RWPE2 (cell line): Measurements from ENCODE around the gene BOD1L1.

Experiments used
- ATAC-seq: fragments of 200-7000 bp; cut with Tn5 transposase; 3 replicates; pipeline ENCODE4 v1.9.1; 2021; ENCODE audit warnings: low read depth
- DNase-seq: peaks from one replicate; pipeline ENCODE4 v3.0.0-alpha.2; 2020; ENCODE audit warnings: low spot score
- H3K27ac ChIP-seq: fragments of 450-650 bp; 2 replicates; pipeline ENCODE4 v1.5.1; 2017; ENCODE audit warnings: mild to moderate bottlenecking; ENCODE audit not compliant: poor library complexity, severe bottlenecking
- H3K27me3 ChIP-seq: fragments of 250-450 bp; sonication (Bioruptor Pico); 2 replicates; pipeline ENCODE4 v1.5.1; 2021; ENCODE audit warnings: mild to moderate bottlenecking, moderate library complexity; ENCODE audit not compliant: insufficient read depth, poor library complexity, severe bottlenecking
- H3K36me3 ChIP-seq: fragments of 250-450 bp; sonication (Bioruptor Pico); 2 replicates; pipeline ENCODE4 v1.5.1; 2020; ENCODE audit warnings: low read depth, mild to moderate bottlenecking, moderate library complexity
- H3K4me1 ChIP-seq: fragments of 250-450 bp; sonication (Bioruptor Pico); 2 replicates; pipeline ENCODE4 v1.5.1; 2021; ENCODE audit warnings: mild to moderate bottlenecking, moderate library complexity; ENCODE audit not compliant: insufficient read depth, poor library complexity, severe bottlenecking
- H3K4me3 ChIP-seq: fragments of 250-450 bp; sonication (Bioruptor Pico); 2 replicates; pipeline ENCODE4 v1.5.1; 2021; ENCODE audit warnings: mild to moderate bottlenecking, moderate library complexity; ENCODE audit not compliant: severe bottlenecking
- H3K9me3 ChIP-seq: fragments of 250-450 bp; sonication (Bioruptor Pico); 2 replicates; pipeline ENCODE4 v1.5.1; 2021; ENCODE audit warnings: mild to moderate bottlenecking, moderate library complexity; ENCODE audit not compliant: severe bottlenecking
- CTCF ChIP-seq: fragments of 450-650 bp; IDR thresholded peaks from one replicate; pipeline ENCODE4 v1.5.1; 2017; ENCODE audit warnings: mild to moderate bottlenecking, moderate library complexity; ENCODE audit not compliant: poor library complexity, severe bottlenecking

Gene BOD1L1

GRCh38 chr4:13612569-13612968 lies 15.0 kb downstream of the BOD1L1 start:
- no peak overlapping the region for H3K4me3 ChIP-seq
- no peak overlapping the region for H3K27ac ChIP-seq

DNA sequence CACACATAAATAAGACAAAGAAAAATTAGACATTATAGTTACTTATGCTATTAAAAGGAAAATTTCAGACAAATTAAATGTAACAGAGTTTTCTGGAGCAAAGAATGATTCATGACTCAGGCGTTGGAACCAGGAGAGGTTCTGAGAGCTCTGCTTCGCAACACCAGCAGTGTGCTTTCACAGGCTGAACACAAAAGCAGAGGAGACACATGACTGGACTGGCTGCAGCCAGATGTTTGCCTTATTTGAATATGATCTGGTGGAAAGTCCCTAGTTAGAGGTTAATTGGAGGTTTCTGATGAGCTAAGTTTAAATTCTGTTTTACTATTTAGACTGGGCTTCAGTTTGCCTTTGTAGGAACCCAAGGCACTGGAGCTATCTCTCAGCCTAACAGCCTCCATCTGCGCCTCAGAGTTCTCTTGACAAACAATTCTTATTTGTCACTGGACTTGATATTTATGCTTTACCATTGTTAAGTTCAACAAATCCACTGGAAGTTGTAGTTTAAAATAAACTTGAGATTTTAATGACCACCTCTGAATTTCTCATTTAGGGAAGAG lies 16.2 kb downstream of the BOD1L1 start:
- Histone ChIP-seq H3K9me3 (no peaks in the 10 kb centered on the region), H3K36me3 (peaks cover 100% of the 10 kb centered on the region), H3K4me1 (no peaks in the 10 kb centered on the region), H3K27ac (no peak overlapping the region), H3K4me3 (no peak overlapping the region), H3K27me3 (no peaks in the 10 kb centered on the region)
- DNase-seq = no peak
- no peak for ATAC-seq
- TF ChIP-seq CTCF = no peak

More at GRCh38 chr4:13612569-13612968, 15.0 kb downstream of the BOD1L1 start:
- no peak for DNase-seq
- TF ChIP-seq CTCF = no peak
- H3K36me3 ChIP-seq = peaks cover 97% of the 10 kb centered on the region
- H3K27me3 ChIP-seq = no peaks in the 10 kb centered on the region
- no peak for ATAC-seq
- H3K9me3 ChIP-seq = no peaks in the 10 kb centered on the region
- no peaks in the 10 kb centered on the region for H3K4me1 ChIP-seq

- DNase-seq = no peak
- no peak for ATAC-seq
- Histone ChIP-seq H3K36me3 (peaks cover 80% of the 10 kb centered on the region), H3K9me3 (no peaks in the 10 kb centered on the region), H3K4me3 (no peak overlapping the region), H3K27ac (no peak overlapping the region), H3K27me3 (no peaks in the 10 kb centered on the region), H3K4me1 (no peaks in the 10 kb centered on the region)
- no peak for TF ChIP-seq CTCF
Measured at GRCh38 chr4:13605330-13605729, 22.2 kb downstream of the BOD1L1 start.

DNA sequence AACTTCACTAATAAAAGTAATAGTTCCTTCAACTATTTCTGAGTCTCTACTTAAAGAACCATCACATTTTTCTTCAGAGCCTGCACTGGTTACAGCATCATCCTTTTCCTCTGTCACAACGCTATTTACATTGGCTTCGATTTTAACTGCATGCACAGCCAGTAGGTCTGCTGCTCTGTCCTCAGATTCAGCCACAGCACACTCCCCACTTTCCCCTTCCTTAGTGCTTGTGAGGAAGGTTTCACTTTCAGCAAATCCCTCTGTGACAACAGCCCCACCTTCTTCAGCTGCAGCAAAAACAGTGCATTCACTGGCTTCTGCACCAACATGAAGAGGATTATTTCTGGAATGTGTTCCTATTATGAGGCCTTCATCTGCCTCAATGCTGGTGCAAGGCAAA lies 25.7 kb downstream of the BOD1L1 start:
- H3K4me1 ChIP-seq = no peaks in the 10 kb centered on the region
- no peak for DNase-seq

More for the DNA sequence above, 25.7 kb downstream of the BOD1L1 start:
- Histone ChIP-seq H3K27me3 (no peaks in the 10 kb centered on the region), H3K27ac (no peak overlapping the region), H3K36me3 (peaks cover 67% of the 10 kb centered on the region), H3K9me3 (no peaks in the 10 kb centered on the region), H3K4me3 (no peak overlapping the region)
- no peak for ATAC-seq
- TF ChIP-seq CTCF = no peak
